Measurements from ENCODE around the gene SORCS1. TPM values are rescaled to one million over a fixed set of nuclear protein-coding genes. Genes with fewer than 3 reads are reported as not detected.

The SORCS1 gene
- total and polyA plus RNA-seq, 2 experiments from 2014 or later, result 2.9 to 8.9 TPM

- no peak for ATAC-seq
- Histone ChIP-seq H4K20me1 (replicated peaks; ENCODE audit: insufficient read depth) (no peaks in the 10 kb centered on the region), H3K4me3 (no peak overlapping the region), H3K36me3 (ENCODE audit: insufficient read depth) (no peaks in the 10 kb centered on the region), H3K9me2 (ENCODE audit: insufficient read depth) (no peaks in the 10 kb centered on the region), H3K27me3 (ENCODE audit: insufficient read depth) (no peaks in the 10 kb centered on the region), H3K4me1 (ENCODE audit: insufficient read depth) (peaks cover 15% of the 10 kb centered on the region), H3K27ac (ENCODE audit: low read depth) (no peak overlapping the region), H3K79me2 (replicated peaks; ENCODE audit: insufficient read depth) (no peaks in the 10 kb centered on the region), H2AFZ (no peak overlapping the region), H3K4me2 (no peak overlapping the region), H3F3A (replicated peaks; ENCODE audit: low read depth) (no peaks in the 10 kb centered on the region)
- Mint-ChIP-seq H3K27ac (no peak overlapping the region), H3K27me3 (ENCODE audit: insufficient read depth, low read depth, poor library complexity) (no peaks in the 10 kb centered on the region), H3K4me3 (no peak overlapping the region), H3K9me3 (no peaks in the 10 kb centered on the region), H3K4me1 (peaks cover 19% of the 10 kb centered on the region), H3K36me3 (ENCODE audit: low read depth) (no peaks in the 10 kb centered on the region)
- no peak for TF ChIP-seq ZNF114 (CRISPR knock-in tag; IDR thresholded peaks at IDR 0.05)
- TF ChIP-seq ZNF331 (CRISPR knock-in tag; IDR thresholded peaks at IDR 0.05; ENCODE audit: low read depth), result no peak
- no peak for TF ChIP-seq EZH2 (IDR thresholded peaks at IDR 0.05; ENCODE audit: low read depth, unreplicated experiment)
- TF ChIP-seq ETS1 (IDR thresholded peaks at IDR 0.05), result no peak
- no peak for TF ChIP-seq ZNF462 (CRISPR knock-in tag; IDR thresholded peaks at IDR 0.05)
- no peak for TF ChIP-seq CREB1 (CRISPR knock-in tag; IDR thresholded peaks at IDR 0.05; ENCODE audit: low read depth)
- TF ChIP-seq CTCF (conservative IDR thresholded peaks at IDR 0.05; ENCODE audit: low read depth in 2 of 2), result no peak
- TF ChIP-seq NANOG (IDR thresholded peaks at IDR 0.05; ENCODE audit: borderline replicate concordance), result no peak
- no peak for TF ChIP-seq JUNB (IDR thresholded peaks at IDR 0.05; ENCODE audit: unreplicated experiment)
- no peak for DNase-seq (ENCODE audit: low spot score)
Measured at GRCh38 chr10:106573106-106573505, 591.4 kb downstream of the SORCS1 start.

All from GM23338 (cell line).